HCT116 (cell line): ENCODE measurements around the gene AGAP1. TPM values are rescaled to one million over a fixed set of nuclear protein-coding genes. Genes with fewer than 3 reads are reported as not detected.

Source experiments
- ATAC-seq: fragments of 200-7000 bp; cut with Tn5 transposase; 2 replicates; pipeline ENCODE4 v1.9.1; 2020; ENCODE audit warnings: mild to moderate bottlenecking, moderate library complexity
- BruUV-seq: library from RNA; stranded (reverse); fragments of 400-500 nt; replicated peaks from 2 replicates; lab custom pipeline; 2021; lab: Mats Ljungman, UMichigan
- CTCF ChIA-PET: fragments of 300-600 bp; sonication (Branson Sonifier 250); formaldehyde crosslinking; loops from one replicate; lab custom pipeline; 2021; ENCODE audit warnings: antibody characterized with exemption; lab: Charles Lee
- POLR2A ChIA-PET: fragments of 300-600, 350-600 bp; sonication (Branson Sonifier 250); formaldehyde crosslinking; loops from one replicate; lab custom pipeline; 2021; ENCODE audit warnings: antibody characterized with exemption; lab: Charles Lee
- RAD21 ChIA-PET, 2 experiments: fragments of 300-600 bp; sonication (Branson Sonifier 250); formaldehyde crosslinking; loops; one replicate each; lab custom pipeline; 2023; ENCODE audit warnings: low total read pairs in 2 of 2; ENCODE audit not compliant: uncharacterized antibody in 2 of 2, unreplicated experiment in 2 of 2, low non-redundant PET in 1 of 2; lab: Charles Lee
- DNase-seq: peaks from one replicate; pipeline ENCODE4 v3.0.0-alpha.2; 2010; ENCODE audit warnings: low read depth, low spot score
- H2AFZ ChIP-seq: fragments of 200-600 bp; shearing (Covaris generic), sonication (generic); 2 replicates; pipeline ENCODE4 v1.6.1; 2017; ENCODE audit warnings: low read depth, mixed run types, mixed read lengths, antibody characterized with exemption, low read length; ENCODE audit not compliant: poor library complexity, severe bottlenecking
- H3K27ac ChIP-seq: 2 replicates; pipeline ENCODE4 v1.5.1; 2012; ENCODE audit warnings: low read depth, low read length
- H3K27me3 ChIP-seq: fragments of 200-600 bp; sonication (generic); 2 replicates; pipeline ENCODE4 v1.6.1; 2016; ENCODE audit warnings: mixed run types, low read length, mixed read lengths; ENCODE audit not compliant: insufficient read depth
- H3K36me3 ChIP-seq, 2 experiments: fragments of 200-500 bp in 1 of 2; fragments of 200-600 bp in 1 of 2; sonication (Bioruptor generic) in 1 of 2; sonication (generic) in 1 of 2; 2 replicates each; pipeline versions ENCODE4 v1.5.1 to v1.6.1; 2014 to 2016; ENCODE audit warnings: low read length in 2 of 2, inconsistent platforms in 1 of 2, mixed read lengths in 1 of 2, mixed run types in 1 of 2; ENCODE audit not compliant: insufficient read depth in 2 of 2, control insufficient read depth in 1 of 2
- H3K4me1 ChIP-seq, 2 experiments: fragments of 200-600 bp in 1 of 2; sonication (generic) in 1 of 2; 2 replicates each; pipeline versions ENCODE4 v1.5.1 to v1.6.1; 2012 to 2017; ENCODE audit warnings: low read length in 2 of 2, inconsistent platforms in 1 of 2, mild to moderate bottlenecking in 1 of 2, mixed read lengths in 1 of 2, mixed run types in 1 of 2, moderate library complexity in 1 of 2; ENCODE audit not compliant: insufficient read depth in 2 of 2, control insufficient read depth in 1 of 2
- H3K4me2 ChIP-seq: fragments of 200-600 bp; sonication (generic); 2 replicates; pipeline ENCODE4 v1.6.1; 2017; ENCODE audit warnings: mixed run types, low read length, mixed read lengths
- H3K4me3 ChIP-seq, 2 experiments: fragments of 200-600 bp in 1 of 2; sonication (generic) in 1 of 2; replicated peaks in 1 of 2; 2 replicates each; pipeline ENCODE4 v1.5.1; 2011 to 2016; ENCODE audit warnings: low read length in 2 of 2, control low read depth in 1 of 2, low read depth in 1 of 2, mild to moderate bottlenecking in 1 of 2, mixed read lengths in 1 of 2, mixed run types in 1 of 2
- H3K79me2 ChIP-seq: fragments of 200-600 bp; sonication (generic); 2 replicates; pipeline ENCODE4 v1.6.1; 2017; ENCODE audit warnings: mild to moderate bottlenecking, mixed run types, low read length, moderate library complexity, mixed read lengths; ENCODE audit not compliant: insufficient read depth
- H3K9ac ChIP-seq: fragments of 200-600 bp; sonication (generic); 2 replicates; pipeline ENCODE4 v1.6.1; 2016; ENCODE audit warnings: low read length, mixed read lengths
- H3K9me2 ChIP-seq: fragments of 200-600 bp; sonication (generic), shearing (Covaris generic); 2 replicates; pipeline ENCODE4 v1.6.1; 2017; ENCODE audit warnings: mixed run types, mild to moderate bottlenecking, moderate library complexity; ENCODE audit not compliant: insufficient read depth
- H3K9me3 ChIP-seq, 2 experiments: fragments of 200-500 bp in 1 of 2; fragments of 200-600 bp in 1 of 2; sonication (Bioruptor generic) in 1 of 2; sonication (generic) in 1 of 2; 2 replicates each; pipeline ENCODE4 v1.6.1; 2014 to 2017; ENCODE audit warnings: low read length in 2 of 2, mixed read lengths in 2 of 2, inconsistent platforms in 1 of 2, low read depth in 1 of 2, mild to moderate bottlenecking in 1 of 2, mixed run types in 1 of 2, moderate library complexity in 1 of 2; ENCODE audit not compliant: control insufficient read depth in 1 of 2, insufficient read depth in 1 of 2
- H4K20me1 ChIP-seq: fragments of 200-600 bp; sonication (generic), shearing (Covaris generic); 2 replicates; pipeline ENCODE4 v1.6.1; 2017; ENCODE audit warnings: mixed run types, mild to moderate bottlenecking, moderate library complexity; ENCODE audit not compliant: insufficient read depth
- CBX3 ChIP-seq: IDR thresholded peaks from 2 replicates; pipeline ENCODE4 v1.6.1; 2012; ENCODE audit warnings: low read depth
- CEBPB ChIP-seq: IDR thresholded peaks from 2 replicates; pipeline ENCODE4 v1.6.1; 2012; ENCODE audit warnings: low read depth
- EGR1 ChIP-seq: IDR thresholded peaks from 2 replicates; pipeline ENCODE4 v1.6.1; 2012; ENCODE audit warnings: low read depth
- FOSL1 ChIP-seq: IDR thresholded peaks from 2 replicates; pipeline ENCODE4 v1.6.1; 2012; ENCODE audit warnings: low read depth
- JUND ChIP-seq: IDR thresholded peaks from 2 replicates; pipeline ENCODE4 v1.6.1; 2012
- MAX ChIP-seq: IDR thresholded peaks from 2 replicates; pipeline ENCODE4 v1.6.1; 2012
- POLR2A ChIP-seq: IDR thresholded peaks from 2 replicates; pipeline ENCODE4 v1.7.0; 2011; ENCODE audit warnings: borderline replicate concordance; ENCODE audit not compliant: insufficient read depth, insufficient read length; ENCODE audit errors: extremely low read depth
- RAD21 ChIP-seq: IDR thresholded peaks from 2 replicates; pipeline ENCODE4 v1.6.1; 2012; ENCODE audit warnings: low read depth, mild to moderate bottlenecking
- SP1 ChIP-seq: IDR thresholded peaks from 2 replicates; pipeline ENCODE4 v1.6.1; 2012; ENCODE audit warnings: low read depth
- SRF ChIP-seq: IDR thresholded peaks from 2 replicates; pipeline ENCODE4 v1.6.1; 2012; ENCODE audit warnings: low read depth
- YY1 ChIP-seq: IDR thresholded peaks from 2 replicates; pipeline ENCODE4 v1.6.1; 2011; ENCODE audit warnings: low read length, low read depth, moderate library complexity, mild to moderate bottlenecking; ENCODE audit not compliant: insufficient replicate concordance; ENCODE audit errors: extremely low read depth
- ZBTB33 ChIP-seq: IDR thresholded peaks from 2 replicates; pipeline ENCODE4 v1.6.1; 2011; ENCODE audit warnings: mild to moderate bottlenecking, low read length, moderate library complexity; ENCODE audit not compliant: insufficient replicate concordance; ENCODE audit errors: extremely low read depth
- ZFX ChIP-seq: fragments of 450-650 bp; IDR thresholded peaks from 2 replicates; pipeline ENCODE4 v1.6.1; 2017
- ZNF274 ChIP-seq: fragments of 200-500 bp; sonication (Bioruptor generic); IDR thresholded peaks from 2 replicates; pipeline ENCODE4 v1.6.1; 2014; ENCODE audit warnings: mild to moderate bottlenecking, low read depth, low read length, inconsistent platforms
- intact Hi-C: fragments of 100-400 bp; cut with micrococcal nuclease; formaldehyde crosslinking; loops from 2 replicates; pipeline ENCODE4 v1.10.0; 2022
- total RNA-seq: library from RNA; stranded (reverse); gene quantifications from one replicate; pipeline ENCODE4 v1.2.1, GENCODE V29; 2021; ENCODE audit not compliant: unreplicated experiment
- TF ChIP-seq, protein P1 (sequence below), 3 experiments: fragments of 200-600 bp in 1 of 3; sonication (generic) in 1 of 3; IDR thresholded peaks in 2 of 3; conservative IDR thresholded peaks in 1 of 3; 2 replicates each; pipeline ENCODE4 v1.5.1; 2012 to 2017; ENCODE audit warnings: low read depth in 2 of 3, low read length in 2 of 3, antibody characterized with exemption in 1 of 3, borderline replicate concordance in 1 of 3, control low read depth in 1 of 3, mild to moderate bottlenecking in 1 of 3, mixed read lengths in 1 of 3, mixed run types in 1 of 3, moderate library complexity in 1 of 3; ENCODE audit not compliant: insufficient read depth in 1 of 3
- TF ChIP-seq, protein P2 (sequence below): IDR thresholded peaks from 2 replicates; pipeline ENCODE4 v1.6.1; 2012; ENCODE audit warnings: low read depth

Gene AGAP1
- total RNA-seq, 1 experiment from 2014 or later: 43.8 TPM

DNA sequence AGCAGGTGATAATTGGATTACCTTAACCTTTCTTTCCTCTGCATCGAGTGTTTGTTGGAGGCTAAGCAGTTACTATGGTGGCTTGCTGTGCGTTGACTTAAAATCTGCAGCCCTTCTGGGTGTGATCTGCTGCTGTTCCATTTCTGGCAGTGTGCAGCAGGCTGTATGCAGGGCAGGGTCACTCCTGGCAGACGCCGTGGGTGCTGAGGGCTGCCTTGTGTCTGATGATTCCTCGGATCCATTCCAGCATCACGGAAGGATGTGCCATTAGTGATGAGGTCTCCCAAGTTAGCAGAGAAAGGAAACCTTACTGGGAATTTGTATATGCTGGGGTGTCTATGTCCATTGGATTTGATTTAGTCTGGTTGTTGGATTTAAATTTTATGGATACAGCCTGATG is 310.8 kb downstream of the AGAP1 start:
- Histone ChIP-seq H3K4me2 (no peak overlapping the region), H3K27me3 (no peaks in the 10 kb centered on the region), H3K9me3 (peaks cover 0 to 6% of the 10 kb centered on the region in 2 experiments; a peak in 1 of 4 replicates), H4K20me1 (no peaks in the 10 kb centered on the region; the same call in 1 of the 2 replicates), H2AFZ (no peak overlapping the region), H3K27ac (no peak overlapping the region), H3K9me2 (no peaks in the 10 kb centered on the region), H3K36me3 (peaks cover 0 to 6% of the 10 kb centered on the region in 2 experiments; a peak in 2 of 4 replicates), H3K4me1 (no peaks in the 10 kb centered on the region), H3K4me3 (no peak overlapping the region), H3K9ac (no peak overlapping the region), H3K79me2 (peaks cover 6% of the 10 kb centered on the region; the same call in 1 of the 2 replicates)
- no TSS peak for BruUV-seq
- ATAC-seq: no peak
- no peak for TF ChIP-seq SRF
- no peak for TF ChIP-seq EGR1
- TF ChIP-seq YY1: no peak
- no peak for TF ChIP-seq ZBTB33
- TF ChIP-seq, protein P1, sequence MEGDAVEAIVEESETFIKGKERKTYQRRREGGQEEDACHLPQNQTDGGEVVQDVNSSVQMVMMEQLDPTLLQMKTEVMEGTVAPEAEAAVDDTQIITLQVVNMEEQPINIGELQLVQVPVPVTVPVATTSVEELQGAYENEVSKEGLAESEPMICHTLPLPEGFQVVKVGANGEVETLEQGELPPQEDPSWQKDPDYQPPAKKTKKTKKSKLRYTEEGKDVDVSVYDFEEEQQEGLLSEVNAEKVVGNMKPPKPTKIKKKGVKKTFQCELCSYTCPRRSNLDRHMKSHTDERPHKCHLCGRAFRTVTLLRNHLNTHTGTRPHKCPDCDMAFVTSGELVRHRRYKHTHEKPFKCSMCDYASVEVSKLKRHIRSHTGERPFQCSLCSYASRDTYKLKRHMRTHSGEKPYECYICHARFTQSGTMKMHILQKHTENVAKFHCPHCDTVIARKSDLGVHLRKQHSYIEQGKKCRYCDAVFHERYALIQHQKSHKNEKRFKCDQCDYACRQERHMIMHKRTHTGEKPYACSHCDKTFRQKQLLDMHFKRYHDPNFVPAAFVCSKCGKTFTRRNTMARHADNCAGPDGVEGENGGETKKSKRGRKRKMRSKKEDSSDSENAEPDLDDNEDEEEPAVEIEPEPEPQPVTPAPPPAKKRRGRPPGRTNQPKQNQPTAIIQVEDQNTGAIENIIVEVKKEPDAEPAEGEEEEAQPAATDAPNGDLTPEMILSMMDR (IDR thresholded peaks at IDR 0.05 in 2 of 3, conservative IDR thresholded peaks at IDR 0.05 in 1 of 3; ENCODE audit: borderline replicate concordance in 1 of 3, insufficient read depth in 1 of 3, low read depth in 2 of 3, low read length in 2 of 3): no peak
- no peak for TF ChIP-seq ZFX
- no peak for TF ChIP-seq JUND
- no peak for TF ChIP-seq MAX
- no peak for TF ChIP-seq FOSL1
- TF ChIP-seq CEBPB: no peak
- TF ChIP-seq RAD21: no peak
- no peak for TF ChIP-seq ZNF274
- TF ChIP-seq POLR2A: no peak
- TF ChIP-seq, protein P2, sequence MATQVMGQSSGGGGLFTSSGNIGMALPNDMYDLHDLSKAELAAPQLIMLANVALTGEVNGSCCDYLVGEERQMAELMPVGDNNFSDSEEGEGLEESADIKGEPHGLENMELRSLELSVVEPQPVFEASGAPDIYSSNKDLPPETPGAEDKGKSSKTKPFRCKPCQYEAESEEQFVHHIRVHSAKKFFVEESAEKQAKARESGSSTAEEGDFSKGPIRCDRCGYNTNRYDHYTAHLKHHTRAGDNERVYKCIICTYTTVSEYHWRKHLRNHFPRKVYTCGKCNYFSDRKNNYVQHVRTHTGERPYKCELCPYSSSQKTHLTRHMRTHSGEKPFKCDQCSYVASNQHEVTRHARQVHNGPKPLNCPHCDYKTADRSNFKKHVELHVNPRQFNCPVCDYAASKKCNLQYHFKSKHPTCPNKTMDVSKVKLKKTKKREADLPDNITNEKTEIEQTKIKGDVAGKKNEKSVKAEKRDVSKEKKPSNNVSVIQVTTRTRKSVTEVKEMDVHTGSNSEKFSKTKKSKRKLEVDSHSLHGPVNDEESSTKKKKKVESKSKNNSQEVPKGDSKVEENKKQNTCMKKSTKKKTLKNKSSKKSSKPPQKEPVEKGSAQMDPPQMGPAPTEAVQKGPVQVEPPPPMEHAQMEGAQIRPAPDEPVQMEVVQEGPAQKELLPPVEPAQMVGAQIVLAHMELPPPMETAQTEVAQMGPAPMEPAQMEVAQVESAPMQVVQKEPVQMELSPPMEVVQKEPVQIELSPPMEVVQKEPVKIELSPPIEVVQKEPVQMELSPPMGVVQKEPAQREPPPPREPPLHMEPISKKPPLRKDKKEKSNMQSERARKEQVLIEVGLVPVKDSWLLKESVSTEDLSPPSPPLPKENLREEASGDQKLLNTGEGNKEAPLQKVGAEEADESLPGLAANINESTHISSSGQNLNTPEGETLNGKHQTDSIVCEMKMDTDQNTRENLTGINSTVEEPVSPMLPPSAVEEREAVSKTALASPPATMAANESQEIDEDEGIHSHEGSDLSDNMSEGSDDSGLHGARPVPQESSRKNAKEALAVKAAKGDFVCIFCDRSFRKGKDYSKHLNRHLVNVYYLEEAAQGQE: no peak
- no peak for TF ChIP-seq CBX3
- TF ChIP-seq SP1: no peak
- intact Hi-C loops: no loop called here
- no peak for DNase-seq
- CTCF ChIA-PET: interaction anchor here (1.3 kb wide), 1 partner anchor 15 kb away, joined by 3 read pairs; no protein-coding TSS in a partner anchor
- RAD21 ChIA-PET: interaction anchor here in 1 of 2 experiments (1.6 kb wide), 1 partner anchor 376 kb away, joined by 5 read pairs; no protein-coding TSS in a partner anchor
- POLR2A ChIA-PET: no interaction called here
